SK-N-SH (cell line): ENCODE measurements around the gene KLC4. TPM values are rescaled to one million over a fixed set of nuclear protein-coding genes. Genes with fewer than 3 reads are reported as not detected.

Source experiments
- CTCF ChIA-PET: fragments of 300-600, 350-600 bp; formaldehyde crosslinking; extraction: SDS; loops from one replicate; lab custom pipeline; 2021; lab: Yijun Ruan, JAX
- POLR2A ChIA-PET: fragments of 350-600 bp; sonication (Branson Sonifier 250); formaldehyde crosslinking; extraction: SDS; loops from one replicate; lab custom pipeline; 2020; ENCODE audit warnings: antibody characterized with exemption, inconsistent platforms; lab: Yijun Ruan, JAX
- DNase-seq: peaks from one replicate; pipeline ENCODE4 v3.0.0; 2012
- H2AFZ ChIP-seq: fragments of 200-600 bp; sonication (generic); 2 replicates; pipeline ENCODE4 v1.8.1; 2016; ENCODE audit warnings: antibody characterized with exemption, mild to moderate bottlenecking, low read depth
- H3F3A ChIP-seq: fragments of 200-600 bp; sonication (generic); replicated peaks from 2 replicates; pipeline ENCODE3; 2016; ENCODE audit warnings: antibody characterized with exemption, mild to moderate bottlenecking; ENCODE audit not compliant: insufficient read depth
- H3K27ac ChIP-seq, 2 experiments: fragments of 200-500 bp in 1 of 2; fragments of 200-600 bp in 1 of 2; sonication (Bioruptor generic) in 1 of 2; sonication (generic), shearing (Covaris generic) in 1 of 2; 2 replicates each; pipeline versions ENCODE4 v1.5.1 to v1.6.1; 2014 to 2016; ENCODE audit warnings: low read depth in 2 of 2, inconsistent platforms in 1 of 2, low read length in 1 of 2, mild to moderate bottlenecking in 1 of 2, mixed read lengths in 1 of 2
- H3K27me3 ChIP-seq: fragments of 200-600 bp; sonication (generic), shearing (Covaris generic); 2 replicates; pipeline ENCODE4 v1.6.1; 2016; ENCODE audit warnings: mixed run types; ENCODE audit not compliant: insufficient read depth
- H3K36me3 ChIP-seq, 2 experiments: fragments of 200-500 bp in 1 of 2; fragments of 200-600 bp in 1 of 2; sonication (Bioruptor generic) in 1 of 2; sonication (generic) in 1 of 2; replicated peaks in 1 of 2; 2 replicates each; pipeline versions ENCODE3 to v1.5.1; 2014 to 2016; ENCODE audit warnings: low read length in 1 of 2, mild to moderate bottlenecking in 1 of 2; ENCODE audit not compliant: insufficient read depth in 2 of 2, control insufficient read depth in 1 of 2
- H3K4me1 ChIP-seq, 2 experiments: fragments of 200-500 bp in 1 of 2; fragments of 200-600 bp in 1 of 2; sonication (Bioruptor generic) in 1 of 2; sonication (generic), shearing (Covaris generic) in 1 of 2; 2 replicates each; pipeline versions ENCODE4 v1.5.1 to v1.6.1; 2014 to 2016; ENCODE audit warnings: low read depth in 1 of 2, low read length in 1 of 2, mixed run types in 1 of 2; ENCODE audit not compliant: insufficient read depth in 2 of 2, control insufficient read depth in 1 of 2
- H3K4me2 ChIP-seq: fragments of 200-600 bp; sonication (generic), shearing (Covaris generic); 2 replicates; pipeline ENCODE4 v1.6.1; 2017; ENCODE audit warnings: mixed run types
- H3K4me3 ChIP-seq, 2 experiments: fragments of 200-500 bp in 1 of 2; fragments of 200-600 bp in 1 of 2; sonication (Bioruptor generic) in 1 of 2; sonication (generic), shearing (Covaris generic) in 1 of 2; 2 replicates each; pipeline versions ENCODE4 v1.5.1 to v1.8.1; 2014 to 2016; ENCODE audit warnings: low read depth in 2 of 2, inconsistent platforms in 1 of 2, low read length in 1 of 2, mild to moderate bottlenecking in 1 of 2, mixed read lengths in 1 of 2, moderate library complexity in 1 of 2
- H3K79me2 ChIP-seq: fragments of 200-600 bp; sonication (generic); 2 replicates; pipeline ENCODE4 v1.8.1; 2017; ENCODE audit warnings: mild to moderate bottlenecking; ENCODE audit not compliant: insufficient read depth
- H3K9ac ChIP-seq: fragments of 200-600 bp; sonication (generic); 2 replicates; pipeline ENCODE4 v1.6.1; 2017; ENCODE audit warnings: mixed run types
- H3K9me2 ChIP-seq: fragments of 200-600 bp; sonication (generic); 2 replicates; pipeline ENCODE4 v1.6.1; 2017; ENCODE audit warnings: mixed run types
- H3K9me3 ChIP-seq: fragments of 200-600 bp; sonication (generic); 2 replicates; pipeline ENCODE4 v1.6.1; 2017; ENCODE audit warnings: mixed run types, mild to moderate bottlenecking, moderate library complexity
- H4K20me1 ChIP-seq: fragments of 200-600 bp; sonication (generic); 2 replicates; pipeline ENCODE4 v1.6.1; 2017; ENCODE audit warnings: mild to moderate bottlenecking, mixed run types; ENCODE audit not compliant: insufficient read depth
- CHD2 ChIP-seq: fragments of 150-350 bp; IDR thresholded peaks from 2 replicates; pipeline ENCODE4 v1.6.1; 2018; ENCODE audit warnings: low read length; ENCODE audit not compliant: partially characterized antibody
- EZH2phosphoT487 ChIP-seq: fragments of 200-600 bp; sonication (generic); IDR thresholded peaks from 2 replicates; pipeline ENCODE4 v1.6.1; 2017; ENCODE audit warnings: low read depth, mixed run types, mild to moderate bottlenecking, antibody characterized with exemption, moderate library complexity, borderline replicate concordance
- FOSL2 ChIP-seq: IDR thresholded peaks from 2 replicates; pipeline ENCODE4 v1.4.0; 2012; ENCODE audit warnings: low read depth, mild to moderate bottlenecking, moderate library complexity, borderline replicate concordance
- FOXJ3 ChIP-seq: sonication (generic); formaldehyde crosslinking; IDR thresholded peaks from 2 replicates; pipeline ENCODE4 v1.5.1; 2020; ENCODE audit warnings: mild to moderate bottlenecking, missing genetic modification reagents
- FOXM1 ChIP-seq: IDR thresholded peaks from 2 replicates; pipeline ENCODE4 v1.4.0; 2012; ENCODE audit warnings: low read depth, mild to moderate bottlenecking
- GABPA ChIP-seq: IDR thresholded peaks from 2 replicates; pipeline ENCODE4 v1.4.0; 2012; ENCODE audit warnings: low read depth, mild to moderate bottlenecking
- IRF3 ChIP-seq: fragments of 150-350 bp; IDR thresholded peaks from 2 replicates; pipeline ENCODE4 v1.6.1; 2016; ENCODE audit warnings: mild to moderate bottlenecking, low read depth, low read length
- JUND ChIP-seq: IDR thresholded peaks from 2 replicates; pipeline ENCODE4 v1.4.0; 2012
- MAX ChIP-seq: IDR thresholded peaks from 2 replicates; pipeline ENCODE4 v1.4.0; 2012; ENCODE audit warnings: low read depth
- MXI1 ChIP-seq: IDR thresholded peaks from 2 replicates; pipeline ENCODE4 v1.6.1; 2012; ENCODE audit warnings: mild to moderate bottlenecking, low read depth, low read length, improper control_type of control experiment
- NFIC ChIP-seq: IDR thresholded peaks from 2 replicates; pipeline ENCODE4 v1.4.0; 2012; ENCODE audit warnings: borderline replicate concordance
- NRF1 ChIP-seq: IDR thresholded peaks from 2 replicates; pipeline ENCODE4 v1.6.1; 2012; ENCODE audit warnings: low read depth, mild to moderate bottlenecking, low read length
- RAD21 ChIP-seq: IDR thresholded peaks from 2 replicates; pipeline ENCODE4 v1.6.1; 2012; ENCODE audit warnings: mild to moderate bottlenecking, low read length
- RFX5 ChIP-seq: IDR thresholded peaks from 2 replicates; pipeline ENCODE4 v1.6.1; 2012; ENCODE audit warnings: mild to moderate bottlenecking, improper control_type of control experiment, low read length
- RXRA ChIP-seq: IDR thresholded peaks from 2 replicates; pipeline ENCODE4 v1.4.0; 2012; ENCODE audit warnings: low read depth, mild to moderate bottlenecking, borderline replicate concordance
- TAF1 ChIP-seq: IDR thresholded peaks from 2 replicates; pipeline ENCODE4 v1.6.1; 2012; ENCODE audit warnings: low read depth, mild to moderate bottlenecking, low read length, moderate library complexity, borderline replicate concordance
- TEAD4 ChIP-seq: IDR thresholded peaks from 2 replicates; pipeline ENCODE4 v1.4.0; 2012; ENCODE audit warnings: mild to moderate bottlenecking, borderline replicate concordance; ENCODE audit not compliant: insufficient read depth
- WGBS: methylation state at CpG from one replicate; pipeline ENCODE4 v1.1.6; 2017; ENCODE audit warnings: low lambda C conversion rate; 5-methylcytosine and 5-hydroxymethylcytosine counted together
- polyA plus RNA-seq, 3 experiments: library from polyadenylated mRNA; depleted of rRNA; stranded (reverse); fragments of >200 nt; gene quantifications; 2 replicates each; pipeline ENCODE4 v1.2.3, GENCODE V29; 2012
- TF ChIP-seq, protein P1 (sequence below): IDR thresholded peaks from 2 replicates; pipeline ENCODE4 v1.6.1; 2012; ENCODE audit warnings: mild to moderate bottlenecking, low read depth, low read length, moderate library complexity
- TF ChIP-seq, protein P2 (sequence below): IDR thresholded peaks from 2 replicates; pipeline ENCODE4; 2012

KLC4 gene
- polyA plus RNA-seq, 1 of the 3 experiments (the other 2 are of a cell fraction): 17.5 TPM

DNA sequence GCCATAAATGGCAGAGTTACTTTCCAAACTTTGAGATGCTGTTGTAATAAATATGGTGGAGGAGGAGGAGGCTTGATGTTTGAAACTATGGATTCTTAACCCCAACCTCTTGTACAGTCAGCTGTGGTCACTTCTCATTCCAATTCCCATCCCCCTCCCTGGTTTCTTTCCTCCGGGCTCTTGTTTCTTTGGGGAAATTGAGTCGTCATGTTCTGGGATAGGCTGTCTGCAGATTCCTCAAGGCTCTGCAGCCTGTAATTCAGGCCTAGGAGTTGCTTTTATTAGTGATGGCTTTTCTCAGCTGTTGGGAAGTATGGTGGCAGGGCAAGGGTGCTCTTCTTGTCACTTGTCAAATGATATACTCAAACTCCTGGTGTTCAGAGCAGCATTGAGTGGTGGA is 19.3 kb downstream of the KLC4 start (continued):
- TF ChIP-seq, protein P1, sequence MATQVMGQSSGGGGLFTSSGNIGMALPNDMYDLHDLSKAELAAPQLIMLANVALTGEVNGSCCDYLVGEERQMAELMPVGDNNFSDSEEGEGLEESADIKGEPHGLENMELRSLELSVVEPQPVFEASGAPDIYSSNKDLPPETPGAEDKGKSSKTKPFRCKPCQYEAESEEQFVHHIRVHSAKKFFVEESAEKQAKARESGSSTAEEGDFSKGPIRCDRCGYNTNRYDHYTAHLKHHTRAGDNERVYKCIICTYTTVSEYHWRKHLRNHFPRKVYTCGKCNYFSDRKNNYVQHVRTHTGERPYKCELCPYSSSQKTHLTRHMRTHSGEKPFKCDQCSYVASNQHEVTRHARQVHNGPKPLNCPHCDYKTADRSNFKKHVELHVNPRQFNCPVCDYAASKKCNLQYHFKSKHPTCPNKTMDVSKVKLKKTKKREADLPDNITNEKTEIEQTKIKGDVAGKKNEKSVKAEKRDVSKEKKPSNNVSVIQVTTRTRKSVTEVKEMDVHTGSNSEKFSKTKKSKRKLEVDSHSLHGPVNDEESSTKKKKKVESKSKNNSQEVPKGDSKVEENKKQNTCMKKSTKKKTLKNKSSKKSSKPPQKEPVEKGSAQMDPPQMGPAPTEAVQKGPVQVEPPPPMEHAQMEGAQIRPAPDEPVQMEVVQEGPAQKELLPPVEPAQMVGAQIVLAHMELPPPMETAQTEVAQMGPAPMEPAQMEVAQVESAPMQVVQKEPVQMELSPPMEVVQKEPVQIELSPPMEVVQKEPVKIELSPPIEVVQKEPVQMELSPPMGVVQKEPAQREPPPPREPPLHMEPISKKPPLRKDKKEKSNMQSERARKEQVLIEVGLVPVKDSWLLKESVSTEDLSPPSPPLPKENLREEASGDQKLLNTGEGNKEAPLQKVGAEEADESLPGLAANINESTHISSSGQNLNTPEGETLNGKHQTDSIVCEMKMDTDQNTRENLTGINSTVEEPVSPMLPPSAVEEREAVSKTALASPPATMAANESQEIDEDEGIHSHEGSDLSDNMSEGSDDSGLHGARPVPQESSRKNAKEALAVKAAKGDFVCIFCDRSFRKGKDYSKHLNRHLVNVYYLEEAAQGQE: no peak
- no peak for TF ChIP-seq NRF1
- TF ChIP-seq RXRA: no peak
- TF ChIP-seq TAF1: no peak
- no peak for TF ChIP-seq IRF3

DNA sequence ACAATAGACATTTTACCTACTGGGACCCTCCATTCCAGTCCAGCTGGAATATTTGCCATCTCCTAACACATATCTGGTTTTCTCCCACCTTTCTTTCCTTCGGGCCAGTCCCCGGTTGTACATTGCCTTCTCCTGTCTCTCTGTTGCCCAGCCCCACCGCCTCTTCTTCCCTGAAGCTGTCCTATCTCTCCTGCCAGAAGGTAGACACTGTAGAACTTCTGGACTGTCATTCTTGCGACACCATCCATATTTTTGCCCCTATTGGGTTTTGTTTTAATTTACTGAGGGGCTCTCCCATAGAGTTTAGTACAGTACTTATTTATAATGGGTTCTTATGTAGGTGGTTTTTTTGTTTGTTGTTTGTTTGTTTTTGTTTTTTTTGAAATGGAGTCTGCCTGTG is 21.6 kb downstream of the KLC4 start:
- H3K79me2 ChIP-seq: peaks cover 96% of the 10 kb centered on the region
- ChIA-PET POLR2A (no interaction called here), CTCF (interaction anchor here (1.1 to 1.5 kb wide), 2 partner anchors 48 to 62 kb away, joined by 3 to 4 read pairs; no protein-coding TSS in a partner anchor)

More for the DNA sequence above, 21.6 kb downstream of the KLC4 start:
- H3F3A ChIP-seq: no peaks in the 10 kb centered on the region
- DNase-seq: no peak
- TF ChIP-seq CHD2: no peak
- TF ChIP-seq TEAD4: no peak
- TF ChIP-seq, protein P2, sequence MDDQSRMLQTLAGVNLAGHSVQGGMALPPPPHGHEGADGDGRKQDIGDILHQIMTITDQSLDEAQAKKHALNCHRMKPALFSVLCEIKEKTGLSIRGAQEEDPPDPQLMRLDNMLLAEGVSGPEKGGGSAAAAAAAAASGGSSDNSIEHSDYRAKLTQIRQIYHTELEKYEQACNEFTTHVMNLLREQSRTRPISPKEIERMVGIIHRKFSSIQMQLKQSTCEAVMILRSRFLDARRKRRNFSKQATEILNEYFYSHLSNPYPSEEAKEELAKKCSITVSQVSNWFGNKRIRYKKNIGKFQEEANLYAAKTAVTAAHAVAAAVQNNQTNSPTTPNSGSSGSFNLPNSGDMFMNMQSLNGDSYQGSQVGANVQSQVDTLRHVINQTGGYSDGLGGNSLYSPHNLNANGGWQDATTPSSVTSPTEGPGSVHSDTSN: no peak
- no peak for TF ChIP-seq GABPA
- TF ChIP-seq RAD21: no peak
- TF ChIP-seq NFIC: no peak
- TF ChIP-seq JUND: no peak
- TF ChIP-seq EZH2phosphoT487: no peak
- TF ChIP-seq MXI1: no peak
- no peak for TF ChIP-seq FOXJ3 (CRISPR knock-in tag)
- TF ChIP-seq, protein P1: no peak
- no peak for TF ChIP-seq FOSL2
- TF ChIP-seq FOXM1: no peak
- no peak for TF ChIP-seq RFX5
- TF ChIP-seq MAX: no peak
- H2AFZ ChIP-seq: no peak overlapping the region
- no peaks in the 10 kb centered on the region for H3K9me2 ChIP-seq
- no peak overlapping the region for H3K9ac ChIP-seq
- H3K4me1 ChIP-seq: peaks cover 10 to 11% of the 10 kb centered on the region in 2 experiments; a peak in 2 of 4 replicates
- H4K20me1 ChIP-seq: peaks cover 38% of the 10 kb centered on the region; the same call in 1 of the 2 replicates
- H3K27ac ChIP-seq: no peak overlapping the region
- no peaks in the 10 kb centered on the region for H3K9me3 ChIP-seq
- H3K4me2 ChIP-seq: no peak overlapping the region
- H3K4me3 ChIP-seq: no peak overlapping the region
- 98% methylated on average over 4 of the region's 4 CpGs for WGBS
- H3K36me3 ChIP-seq: no peaks in the 10 kb centered on the region
- H3K27me3 ChIP-seq: no peaks in the 10 kb centered on the region
